Pons (tissue), 1 donor: Measurements from ENCODE around the gene P2RY1.

Experiments
- DNase-seq: peaks from one replicate; pipeline ENCODE4 v3.0.0-alpha.2; 2016; ENCODE audit warnings: low spot score

The P2RY1 gene

GRCh38 chr3:152834776-152835600 lies at the start of gene P2RY1:
P2RY1 (plus strand) TSS chr3:152835131; CDS start chr3:152835783, 652 bp downstream.
- peak; percentile 22 for DNase-seq

GRCh38 chr3:152786977-152787681 lies 47.8 kb upstream of the P2RY1 start:
- no peak for DNase-seq

- DNase-seq = no peak
Measured at GRCh38 chr3:152790651-152791387, 44.1 kb upstream of the P2RY1 start.

GRCh38 chr3:152793969-152794368 lies 41.0 kb upstream of the P2RY1 start:
- no peak for DNase-seq

GRCh38 chr3:152797751-152798432 lies 37.0 kb upstream of the P2RY1 start:
- DNase-seq = no peak

GRCh38 chr3:152811974-152812760 lies 22.8 kb upstream of the P2RY1 start:
- DNase-seq = no peak

- no peak for DNase-seq
Measured at GRCh38 chr3:152817400-152817799, 17.5 kb upstream of the P2RY1 start.

GRCh38 chr3:152818027-152818426 lies 16.9 kb upstream of the P2RY1 start:
- no peak for DNase-seq

- no peak for DNase-seq
Measured at GRCh38 chr3:152823173-152823572, 11.8 kb upstream of the P2RY1 start.

- DNase-seq = no peak
Measured at GRCh38 chr3:152823781-152824180, 11.2 kb upstream of the P2RY1 start.

- DNase-seq = no peak
Measured at GRCh38 chr3:152825566-152825965, 9.4 kb upstream of the P2RY1 start.

- DNase-seq = no peak
Measured at GRCh38 chr3:152826476-152826875, 8.5 kb upstream of the P2RY1 start.

GRCh38 chr3:152827313-152827712 lies 7.6 kb upstream of the P2RY1 start:
- DNase-seq = no peak

GRCh38 chr3:152828075-152828840 lies 6.7 kb upstream of the P2RY1 start:
- DNase-seq = no peak

- DNase-seq = no peak
Measured at GRCh38 chr3:152830245-152830644, 4.7 kb upstream of the P2RY1 start.

GRCh38 chr3:152832046-152832445 lies 2.9 kb upstream of the P2RY1 start:
- DNase-seq = no peak

- DNase-seq = no peak
Measured at GRCh38 chr3:152833089-152833488, 1.8 kb upstream of the P2RY1 start.

- no peak for DNase-seq
Measured at GRCh38 chr3:152834191-152834775, 648 bp upstream of the P2RY1 start.

GRCh38 chr3:152835601-152836102 lies 721 bp downstream of the P2RY1 start:
- DNase-seq = no peak

- DNase-seq = no peak
Measured at GRCh38 chr3:152836269-152836668, 1.3 kb downstream of the P2RY1 start.
